ENCODE data around the gene PITX1.
"Not testable (repeated sequence)": the region's sequence is repeated elsewhere in the genome, so short reads cannot be mapped to it uniquely, and the experiment has no call there.

Gene PITX1

GRCh38 chr5:135033901-135034235, at the start of gene PITX1:
Gene PITX1, minus strand, starts transcription at chr5:135034228. Its CDS starts 347 bp downstream, at chr5:135033881.
- no peak for DNase-seq

DNA sequence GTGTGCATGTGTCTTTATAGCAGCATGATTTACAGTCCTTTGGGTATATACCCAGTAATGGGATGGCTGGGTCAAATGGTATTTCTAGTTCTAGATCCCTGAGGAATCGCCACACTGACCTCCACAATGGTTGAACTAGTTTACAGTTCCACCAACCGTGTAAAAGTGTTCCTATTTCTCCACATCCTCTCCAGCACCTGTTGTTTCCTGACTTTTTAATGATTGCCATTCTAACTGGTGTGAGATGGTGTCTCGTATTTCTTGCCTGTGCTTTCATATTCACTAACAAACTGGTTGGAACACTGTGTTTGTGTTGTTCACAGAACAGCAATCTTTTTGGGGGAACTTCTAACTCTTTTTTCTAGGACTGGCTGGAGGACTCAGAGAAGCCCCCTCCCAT, 49.3 kb upstream of the PITX1 start:
- DNase-seq, result not testable (repeated sequence)

GRCh38 chr5:135081240-135081639, 47.2 kb upstream of the PITX1 start:
- no peak for DNase-seq

GRCh38 chr5:135079760-135080159, 45.7 kb upstream of the PITX1 start:
- DNase-seq, result no peak

DNA sequence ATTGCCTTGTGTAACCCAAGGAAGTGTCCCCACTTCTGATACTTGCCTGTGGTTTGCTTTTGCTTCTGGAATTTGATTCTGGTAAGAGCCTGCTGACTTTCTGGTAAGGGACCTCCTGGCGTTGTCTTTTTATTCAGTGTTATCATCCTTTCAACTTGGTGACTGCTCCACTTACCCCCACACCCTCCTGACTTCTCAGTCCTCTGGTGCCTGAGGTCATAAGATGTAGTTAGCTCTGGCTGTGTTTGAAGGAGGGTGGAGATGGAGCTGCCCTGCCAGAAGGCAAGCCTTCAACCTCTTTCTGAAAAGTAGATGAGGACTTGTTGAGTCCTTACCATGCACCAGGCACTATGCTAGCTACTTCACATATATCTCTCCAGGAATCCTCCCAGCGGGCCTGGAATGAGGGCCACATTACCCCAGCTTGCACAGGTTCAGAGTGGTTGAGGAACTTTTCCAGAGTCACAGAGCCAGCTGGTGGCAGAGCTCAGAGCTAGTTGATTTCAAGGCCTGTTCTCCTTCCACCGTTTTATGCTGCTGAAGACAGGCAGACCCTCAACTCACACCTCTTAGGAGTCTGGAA, 45.2 kb upstream of the PITX1 start:
- DNase-seq, result no peak

DNA sequence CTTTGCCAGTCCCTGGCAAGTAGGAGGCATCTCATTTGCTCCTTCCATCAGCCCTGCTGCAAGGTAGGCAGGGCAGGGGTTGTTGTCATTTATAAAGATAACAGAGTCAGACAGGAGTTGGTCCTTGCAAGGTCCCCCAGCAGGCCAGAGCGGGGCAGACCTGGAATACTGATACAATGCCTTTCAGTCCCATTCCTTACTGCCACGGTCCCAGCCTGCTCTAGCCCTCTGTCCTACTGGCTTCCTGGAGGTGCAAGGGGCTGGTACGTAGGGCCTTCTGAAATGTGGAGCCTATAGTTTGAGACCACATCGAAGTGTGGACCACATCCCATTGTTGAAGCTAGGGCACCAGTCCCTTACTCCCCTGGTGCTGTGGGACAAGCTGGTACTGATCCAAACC, 42.8 kb upstream of the PITX1 start:
- DNase-seq, result no peak

- DNase-seq, result no peak
Measured at GRCh38 chr5:135076051-135076491, 42.0 kb upstream of the PITX1 start.

- DNase-seq, result no peak
Measured at GRCh38 chr5:135075621-135076020, 41.6 kb upstream of the PITX1 start.

DNA sequence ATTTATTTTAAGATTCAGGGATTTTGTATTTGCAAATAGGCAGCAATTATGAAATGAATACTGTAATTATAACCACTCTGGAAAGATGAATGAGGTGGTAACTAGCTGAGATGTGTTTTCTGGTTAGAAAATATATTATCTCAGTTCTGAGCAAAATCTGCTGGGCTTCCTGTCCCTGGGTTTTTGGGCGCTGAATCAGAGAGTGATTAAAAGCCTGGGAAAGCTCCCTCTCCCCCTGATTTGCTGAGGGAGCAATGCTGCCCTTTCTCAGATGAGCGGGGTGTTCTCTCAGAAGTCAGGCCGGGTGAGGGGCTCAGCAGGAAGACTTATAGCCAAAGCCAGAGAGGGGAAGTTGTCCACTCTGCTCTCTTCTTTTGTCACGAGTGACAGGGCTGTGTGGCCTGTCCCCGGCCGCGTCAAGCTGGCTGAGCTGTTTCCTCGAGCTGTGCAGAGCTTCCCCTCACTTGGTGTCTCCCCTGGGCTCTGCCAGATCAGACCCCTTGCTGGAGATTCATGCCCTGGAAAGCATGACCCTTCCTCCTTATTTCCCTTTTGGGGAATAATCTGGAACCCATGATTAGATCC, 39.8 kb upstream of the PITX1 start:
- peak; percentile 24 for DNase-seq

GRCh38 chr5:135072387-135073281, 38.6 kb upstream of the PITX1 start:
- DNase-seq, result no peak

- no peak for DNase-seq
Measured at GRCh38 chr5:135071311-135071710, 37.3 kb upstream of the PITX1 start.

DNA sequence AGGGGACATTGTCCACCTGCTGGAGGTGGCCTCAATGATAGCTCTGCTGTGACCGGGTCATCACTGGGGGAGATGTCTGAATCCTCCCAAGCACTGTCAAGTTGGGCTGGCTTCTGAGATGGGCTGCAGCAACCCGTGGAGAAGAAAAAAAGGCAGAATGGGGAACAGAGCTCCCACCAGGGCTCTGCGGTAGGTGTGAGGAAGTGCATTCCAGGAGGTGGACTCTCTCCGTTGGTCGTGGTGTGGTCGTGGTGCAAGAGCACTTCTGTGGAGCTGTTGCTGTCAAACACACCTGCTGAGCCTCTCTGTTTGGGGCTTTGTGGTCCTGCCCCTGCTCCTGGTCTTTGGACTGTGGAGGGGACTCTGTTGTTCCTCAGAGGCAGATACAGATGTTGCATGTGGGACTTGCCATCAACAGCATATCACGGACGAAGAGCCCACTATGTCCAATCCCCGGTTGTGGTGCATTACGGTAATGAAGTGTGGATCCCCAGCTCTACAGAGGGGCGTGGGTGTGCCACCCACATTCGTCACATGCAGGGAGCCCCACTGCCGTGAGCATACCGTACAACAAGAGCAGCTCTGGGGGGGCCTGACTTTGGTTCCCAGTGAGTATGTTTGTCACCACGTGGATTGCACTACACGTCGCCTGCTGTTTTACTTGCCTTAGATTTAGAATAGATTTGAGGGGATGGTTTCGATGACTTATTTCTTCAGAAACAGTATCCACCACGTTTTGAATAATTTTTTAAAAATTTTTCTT, 36.0 kb upstream of the PITX1 start:
- DNase-seq, result no peak

DNA sequence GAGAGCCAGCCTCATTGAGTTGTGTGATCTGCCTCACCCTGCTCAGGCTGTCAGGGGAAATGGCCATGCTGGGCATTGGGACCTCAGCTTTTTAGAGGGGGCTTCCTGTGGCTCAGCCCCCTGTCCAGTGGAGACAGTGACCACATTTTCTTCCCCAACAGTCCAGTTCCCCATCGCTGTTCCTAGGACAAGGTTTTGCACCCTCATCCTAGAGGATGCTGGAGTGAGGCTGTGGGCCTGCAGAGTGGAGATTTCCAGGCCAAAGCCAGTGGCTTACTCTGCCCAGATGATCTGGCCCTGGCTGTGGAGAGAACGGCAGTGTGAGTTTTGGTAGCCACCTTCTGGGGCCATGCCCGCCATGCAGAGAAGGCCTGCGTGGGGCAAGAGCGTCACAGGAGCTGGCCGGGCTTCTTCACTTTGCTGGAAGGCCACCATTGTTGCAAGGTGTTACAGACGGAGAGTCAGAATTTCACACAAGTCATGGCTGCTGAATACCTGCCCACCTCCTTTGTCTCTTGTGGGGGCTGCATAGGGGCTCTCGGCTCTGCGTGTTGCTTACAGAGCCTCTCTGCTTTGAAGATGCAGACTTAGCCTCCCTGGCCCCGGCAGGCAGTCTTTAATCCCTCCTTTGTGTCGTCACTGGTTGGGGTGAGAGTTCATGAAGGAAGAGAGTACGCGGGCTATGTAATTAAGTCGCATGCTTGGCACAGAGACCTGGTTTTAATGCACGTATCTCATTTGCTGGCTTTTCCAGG, 35.2 kb upstream of the PITX1 start:
- DNase-seq, result no peak

GRCh38 chr5:135067587-135067986, 33.6 kb upstream of the PITX1 start:
- no peak for DNase-seq

GRCh38 chr5:135066781-135067180, 32.8 kb upstream of the PITX1 start:
- DNase-seq, result no peak

DNA sequence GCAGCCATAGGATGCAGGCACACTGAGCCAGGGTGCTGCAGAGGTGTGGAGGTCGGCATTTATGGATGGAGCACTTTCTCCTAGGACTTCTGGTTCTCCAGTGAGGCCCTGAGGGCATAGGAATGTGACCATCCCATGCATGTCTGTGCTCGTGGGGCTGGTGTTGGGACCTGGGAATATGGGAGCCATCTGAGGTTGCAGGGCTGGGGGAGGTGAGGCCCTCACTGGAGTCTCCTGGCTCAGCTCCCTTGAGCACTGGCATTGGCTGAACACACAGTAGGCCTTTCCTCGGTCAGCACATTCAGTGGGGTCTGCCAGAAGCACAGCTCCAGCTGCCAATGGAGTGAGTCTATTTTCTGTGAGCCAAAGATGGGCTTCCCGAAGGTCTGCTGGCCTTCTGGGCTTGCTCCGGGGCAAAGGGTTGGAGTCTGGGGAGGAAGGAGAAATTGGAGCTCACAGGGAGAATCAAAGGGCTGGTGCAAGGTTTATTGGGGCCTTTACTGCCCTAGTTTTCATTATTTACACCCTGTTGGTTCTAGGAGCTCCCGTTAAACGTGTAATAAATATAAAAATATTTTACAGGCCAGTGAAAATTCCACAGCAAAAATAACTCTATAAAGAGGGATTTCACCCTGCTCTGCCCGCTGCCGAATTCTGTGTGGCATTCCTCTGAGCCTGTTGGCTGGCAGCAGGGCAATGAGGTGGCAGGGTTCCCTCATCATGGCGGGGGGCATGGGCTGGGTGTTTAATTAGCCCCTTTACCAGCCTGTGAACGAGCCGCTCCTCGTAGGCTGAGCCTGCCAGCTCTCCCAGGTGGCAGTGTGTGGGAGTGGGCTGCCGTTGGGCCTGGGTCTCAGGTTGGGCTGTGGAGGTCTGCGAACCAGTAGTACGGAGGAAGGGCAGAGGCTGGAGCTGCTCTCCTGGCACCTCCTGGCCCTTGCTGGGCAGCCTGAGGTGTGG, 31.6 kb upstream of the PITX1 start:
- no peak for DNase-seq

- no peak for DNase-seq
Measured at GRCh38 chr5:135064235-135064570, 30.2 kb upstream of the PITX1 start.

DNA sequence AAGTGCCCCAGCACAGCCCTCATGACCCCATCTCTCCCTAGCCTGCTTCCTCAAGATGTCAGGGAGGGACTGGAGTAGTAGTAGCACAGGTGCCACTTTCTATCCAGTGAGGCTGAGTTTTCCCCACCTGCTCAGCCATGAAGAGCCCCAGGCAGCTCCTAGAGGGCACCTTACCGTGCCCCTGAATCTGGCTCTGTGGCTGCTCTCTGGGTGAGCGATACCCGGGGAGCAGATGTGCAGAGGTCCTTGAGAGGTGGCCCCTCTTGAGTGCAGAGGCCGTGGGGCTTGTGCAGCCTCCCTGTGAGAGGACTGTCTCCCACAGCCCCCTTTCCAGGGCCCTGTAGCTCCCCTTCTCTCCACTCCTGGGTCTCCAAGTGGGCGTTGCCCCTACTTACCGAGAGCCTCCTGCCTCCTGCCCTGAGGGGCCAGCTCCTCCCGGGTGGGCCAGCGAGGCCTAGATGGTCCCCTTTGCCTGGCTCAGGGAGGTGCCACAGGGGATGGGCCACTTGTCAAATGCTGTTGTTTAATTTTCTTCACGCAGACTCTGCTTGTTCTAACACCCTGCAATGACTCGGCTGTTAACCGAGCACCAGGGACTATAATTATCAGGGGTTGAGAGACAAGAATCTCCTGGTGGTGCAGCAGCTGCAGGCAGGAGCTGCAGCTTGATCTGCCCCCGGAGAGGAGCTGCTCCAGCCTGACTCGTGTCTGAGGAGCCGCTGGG, 29.6 kb upstream of the PITX1 start:
- DNase-seq, result no peak

DNA sequence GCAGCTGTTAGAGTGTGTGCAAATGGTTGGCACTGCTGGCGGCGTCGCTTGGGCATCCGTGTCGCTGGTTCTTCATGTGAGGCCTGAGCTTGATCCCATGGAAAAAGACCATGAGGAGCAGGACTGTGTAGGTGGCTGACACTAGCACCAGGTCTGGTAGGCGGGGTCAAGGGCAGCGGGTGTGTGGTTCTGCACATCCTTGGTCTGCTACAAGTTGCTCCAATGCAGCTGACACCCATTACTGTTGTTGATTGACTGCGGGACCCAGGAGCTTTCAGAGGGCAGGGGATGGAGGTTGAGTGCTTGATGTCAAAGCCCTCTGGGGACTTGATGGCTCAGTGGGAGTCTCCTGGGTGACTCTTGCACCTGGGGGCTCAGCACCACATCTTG, 29.0 kb upstream of the PITX1 start:
- DNase-seq, result no peak

DNA sequence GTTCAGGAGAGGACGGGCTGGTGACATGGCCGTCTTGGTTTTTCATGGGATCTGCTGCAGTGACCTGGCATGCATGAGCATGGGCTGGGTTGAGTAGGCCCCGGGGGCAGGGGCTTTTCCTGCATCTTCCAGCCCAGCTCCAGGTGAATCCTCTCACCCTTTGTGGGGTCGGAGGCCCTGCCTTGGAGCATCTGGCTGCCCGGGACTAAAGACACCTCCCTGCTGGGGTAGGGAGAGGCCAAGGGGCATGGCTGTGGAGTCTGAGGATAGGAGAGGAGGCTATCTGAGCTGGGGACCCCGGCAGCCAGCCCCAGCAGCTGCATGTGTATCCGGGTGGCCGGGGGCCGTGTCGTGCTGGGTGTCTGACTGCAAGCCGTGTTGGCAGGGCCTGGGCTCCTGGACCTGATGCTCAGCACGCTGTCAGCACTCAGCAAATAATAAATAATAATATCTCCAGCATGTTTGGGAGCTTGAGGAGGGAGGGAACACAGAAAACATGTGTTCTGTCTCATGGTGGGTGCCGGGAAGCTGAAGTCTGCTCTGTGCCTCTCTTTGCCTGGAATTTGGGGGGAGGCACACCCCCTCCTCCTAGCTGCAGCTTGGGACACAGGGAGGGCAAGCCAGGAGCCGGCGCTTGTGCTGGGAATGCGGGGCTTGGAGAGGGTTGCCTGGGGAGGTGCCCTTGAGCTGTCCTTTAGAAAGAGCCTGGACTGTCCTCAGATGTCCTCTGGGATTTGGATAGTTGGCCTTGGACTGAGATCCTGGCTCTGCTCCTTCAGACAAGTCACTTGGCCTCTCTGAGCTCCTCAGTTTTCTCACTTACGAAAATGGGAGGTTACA, 28.4 kb upstream of the PITX1 start:
- DNase-seq, result no peak

Measured in NCI-H1417 treated with DMSO at 0.1 percent for 48 hours (cell line).